ENCODE results near the gene C21orf91. TPM values are rescaled to one million over a fixed set of nuclear protein-coding genes. Genes with fewer than 3 reads are reported as not detected.

The C21orf91 gene
- polyA plus RNA-seq, 1 donor from 2014 or later = 18.2 TPM

DNA sequence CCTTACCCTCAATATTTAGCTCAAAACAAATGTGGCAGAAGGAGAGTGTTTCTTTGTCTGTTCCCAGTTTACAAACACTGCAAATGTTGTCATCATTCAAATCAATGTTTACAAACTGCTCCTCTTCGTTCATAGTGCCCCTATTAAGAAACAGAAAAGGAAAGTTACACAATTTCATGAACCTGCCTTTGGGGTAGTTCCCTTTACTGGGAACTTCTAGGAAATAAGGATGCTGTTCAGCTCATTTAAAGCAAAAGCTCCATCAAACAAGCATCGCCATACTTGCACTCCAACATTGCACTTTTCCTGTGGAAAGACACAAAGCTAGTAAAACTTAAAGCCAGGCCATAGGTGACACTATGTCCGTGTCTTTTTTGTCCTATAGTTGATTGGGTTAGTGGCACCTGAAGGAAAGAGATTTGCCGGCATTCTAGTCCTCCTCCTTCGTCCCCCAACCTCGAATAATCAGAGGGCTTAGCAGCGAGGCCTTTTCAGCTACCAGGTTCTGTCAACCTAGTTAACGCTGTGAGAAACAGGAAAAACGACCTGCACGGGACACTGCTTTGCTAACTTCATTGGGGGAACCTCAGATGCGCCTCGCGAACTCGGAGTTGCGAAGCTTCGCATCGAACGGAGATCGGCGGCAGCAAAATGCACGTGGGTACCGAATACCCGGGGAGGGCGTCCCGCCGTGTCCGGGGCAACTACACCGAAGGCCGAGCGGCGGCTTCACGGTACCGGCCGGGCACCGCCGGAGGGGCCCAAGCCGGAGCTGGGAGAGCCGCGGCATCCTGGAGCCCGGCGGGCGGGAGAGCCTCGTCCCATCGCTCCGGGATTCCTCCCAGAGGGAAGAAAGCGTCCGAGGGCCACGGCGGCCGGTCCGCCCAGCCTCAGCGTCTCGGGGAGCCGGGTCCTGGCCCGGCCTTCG lies 706 bp downstream of the C21orf91 start:
- Mint-ChIP-seq H3K9me3 (no peaks in the 10 kb centered on the region), H3K36me3 (no peaks in the 10 kb centered on the region), H3K4me1 (peaks cover 20 to 31% (median 29%) of the 10 kb centered on the region in 3 donors), H3K27ac (peak overlapping the region; percentile 94 to 97 (median 96)), H3K4me3 (peak overlapping the region; percentile 96 to 98 (median 97)), H3K27me3 (no peaks in the 10 kb centered on the region)

DNA sequence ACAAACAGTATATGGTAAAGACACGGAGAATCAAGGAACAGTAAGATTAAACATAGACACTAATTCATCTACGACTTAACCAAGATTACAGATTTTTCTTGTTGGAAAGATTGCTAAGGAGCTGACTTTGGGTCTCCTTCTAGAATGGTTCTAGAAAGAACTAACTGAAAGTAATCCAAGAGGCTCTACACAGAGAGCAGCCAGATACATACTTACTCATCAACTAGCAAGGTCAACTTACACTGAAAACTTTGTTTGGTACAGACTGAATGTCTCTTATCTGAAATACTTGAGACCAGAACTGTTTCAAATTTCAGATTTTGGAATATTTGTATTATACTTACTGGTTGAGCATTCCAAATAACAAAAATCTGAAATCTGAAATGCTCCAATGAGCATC lies 5.8 kb downstream of the C21orf91 start:
- no peaks in the 10 kb centered on the region for H3K27me3 Mint-ChIP-seq
- H3K27ac Mint-ChIP-seq = no peak overlapping the region
- peaks cover 26% of the 10 kb centered on the region for H3K36me3 Mint-ChIP-seq
- peaks cover 6 to 10% (median 6%) of the 10 kb centered on the region in 3 donors for H3K9me3 Mint-ChIP-seq
- peak overlapping the region in 1 of 4 donors; percentile 28 for H3K4me3 Mint-ChIP-seq
- peaks cover 20 to 22% (median 21%) of the 10 kb centered on the region in 3 donors for H3K4me1 Mint-ChIP-seq

DNA sequence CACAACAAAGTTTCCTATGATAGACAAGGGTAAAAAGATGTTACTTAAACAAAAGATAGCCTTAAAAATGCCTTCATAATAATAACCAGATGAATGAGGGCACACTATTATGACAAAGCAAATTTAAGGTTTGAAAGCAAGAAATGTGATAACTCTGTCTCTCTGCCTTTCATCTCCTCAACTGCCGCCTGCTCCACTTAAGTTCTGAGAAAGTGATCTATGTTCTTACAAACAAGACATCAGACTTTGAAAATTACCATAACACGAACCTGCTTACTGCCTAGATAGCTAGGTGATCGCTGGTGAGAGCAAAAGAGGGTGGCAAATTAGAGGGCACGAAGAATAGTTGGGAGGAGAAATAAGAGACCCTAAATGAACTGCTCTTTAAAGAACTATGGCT lies 13.2 kb downstream of the C21orf91 start:
- Mint-ChIP-seq H3K36me3 (peaks cover 39% of the 10 kb centered on the region), H3K9me3 (peaks cover 6 to 17% (median 15%) of the 10 kb centered on the region in 3 donors), H3K27ac (peak overlapping the region in 1 of 3 donors; percentile 23), H3K27me3 (no peaks in the 10 kb centered on the region), H3K4me1 (peaks cover 9 to 16% (median 16%) of the 10 kb centered on the region in 3 donors), H3K4me3 (peak overlapping the region in 1 of 4 donors; percentile 12)

GRCh38 chr21:17803536-17803935 lies 15.6 kb downstream of the C21orf91 start:
- no peaks in the 10 kb centered on the region for H3K27me3 Mint-ChIP-seq
- peak overlapping the region in 1 of 3 donors; percentile 24 for H3K27ac Mint-ChIP-seq
- H3K36me3 Mint-ChIP-seq = peaks cover 22% of the 10 kb centered on the region
- no peak overlapping the region for H3K4me3 Mint-ChIP-seq
- peaks cover under 1 to 10% (median 8%) of the 10 kb centered on the region in 3 donors for H3K9me3 Mint-ChIP-seq
- H3K4me1 Mint-ChIP-seq = peaks cover 15 to 24% (median 21%) of the 10 kb centered on the region in 3 donors

GRCh38 chr21:17802572-17802971 lies 16.6 kb downstream of the C21orf91 start:
- peak overlapping the region in 1 of 3 donors; percentile 41 for H3K27ac Mint-ChIP-seq
- H3K36me3 Mint-ChIP-seq = peaks cover 18% of the 10 kb centered on the region
- peak overlapping the region in 1 of 4 donors; percentile 39 for H3K4me3 Mint-ChIP-seq
- peaks cover 18 to 24% (median 21%) of the 10 kb centered on the region in 3 donors for H3K4me1 Mint-ChIP-seq
- no peaks in the 10 kb centered on the region for H3K27me3 Mint-ChIP-seq
- peaks cover 0 to 5% (median 4%) of the 10 kb centered on the region in 3 donors for H3K9me3 Mint-ChIP-seq

DNA sequence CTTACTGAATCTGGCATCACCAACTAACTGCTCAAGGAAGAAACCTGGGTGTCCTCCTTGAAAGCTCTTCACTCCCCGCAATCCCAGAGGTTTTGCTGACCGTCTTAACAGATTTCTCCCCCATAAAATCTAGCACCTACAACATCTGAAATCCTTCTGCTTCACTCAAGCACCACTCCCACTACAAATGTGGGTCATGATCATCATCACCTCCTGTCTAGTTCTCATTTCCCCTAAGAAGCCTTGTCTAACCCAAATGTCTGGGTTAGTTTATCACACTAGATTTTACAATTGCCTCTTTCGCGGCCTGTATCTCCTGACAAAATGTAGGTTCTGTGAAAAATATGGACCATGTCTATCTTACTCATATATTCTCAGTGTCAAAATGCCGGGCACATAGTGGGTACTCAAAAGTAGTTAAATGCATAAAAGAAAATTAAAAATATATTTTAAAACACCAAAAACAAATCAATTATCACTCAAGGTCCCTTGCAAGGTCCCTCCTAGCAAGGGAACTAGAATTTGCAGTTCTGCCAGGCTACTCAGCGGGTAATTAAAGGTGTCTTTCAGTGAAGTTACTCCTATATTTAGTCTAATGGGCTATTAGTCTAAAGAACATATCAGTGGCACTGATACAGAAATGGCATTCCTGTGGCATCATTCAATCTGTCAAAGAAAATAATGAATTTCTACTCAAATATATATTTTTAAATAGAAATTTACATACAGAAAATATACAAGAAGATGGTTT lies 19.6 kb downstream of the C21orf91 start:
- Mint-ChIP-seq H3K36me3 (peaks cover 10% of the 10 kb centered on the region), H3K4me1 (peaks cover 28 to 35% (median 33%) of the 10 kb centered on the region in 3 donors), H3K9me3 (no peaks in the 10 kb centered on the region), H3K27ac (peak overlapping the region in 2 of 3 donors; percentile 40 to 71), H3K27me3 (no peaks in the 10 kb centered on the region), H3K4me3 (peak overlapping the region in 1 of 4 donors; percentile 34)

GRCh38 chr21:17798796-17799195 lies 20.4 kb downstream of the C21orf91 start:
- Mint-ChIP-seq H3K27me3 (no peaks in the 10 kb centered on the region), H3K4me1 (peaks cover 30 to 43% (median 31%) of the 10 kb centered on the region in 3 donors), H3K4me3 (no peak overlapping the region), H3K27ac (peak overlapping the region in 1 of 3 donors; percentile 71), H3K9me3 (no peaks in the 10 kb centered on the region), H3K36me3 (peaks cover 9% of the 10 kb centered on the region)

- H3K4me1 Mint-ChIP-seq = peaks cover 38 to 46% (median 38%) of the 10 kb centered on the region in 3 donors
- no peaks in the 10 kb centered on the region for H3K9me3 Mint-ChIP-seq
- H3K27me3 Mint-ChIP-seq = no peaks in the 10 kb centered on the region
- no peak overlapping the region for H3K27ac Mint-ChIP-seq
- H3K4me3 Mint-ChIP-seq = no peak overlapping the region
- H3K36me3 Mint-ChIP-seq = peaks cover 6% of the 10 kb centered on the region
Observed at GRCh38 chr21:17797967-17798366, 21.2 kb downstream of the C21orf91 start.

DNA sequence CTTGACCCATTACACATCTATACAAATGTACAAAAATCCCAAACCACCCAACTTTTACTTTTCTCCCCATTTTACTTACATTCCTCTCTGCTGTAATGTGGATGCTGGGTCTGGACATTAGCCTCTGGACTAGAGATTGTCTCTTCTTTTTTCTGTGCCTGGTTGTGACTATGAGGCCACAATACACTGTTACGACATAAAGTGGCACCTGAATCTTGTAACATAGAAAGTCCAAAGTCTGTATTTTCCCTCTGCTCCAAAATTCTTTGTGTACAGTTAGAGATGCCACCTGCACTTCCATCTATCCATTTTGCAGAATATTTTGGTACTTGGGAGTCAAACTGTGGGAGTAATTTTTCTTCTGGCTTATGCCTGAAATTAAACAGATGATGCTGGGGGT lies 22.7 kb downstream of the C21orf91 start:
- Mint-ChIP-seq H3K9me3 (no peaks in the 10 kb centered on the region), H3K36me3 (peaks cover 5% of the 10 kb centered on the region), H3K4me1 (peaks cover 33 to 41% (median 35%) of the 10 kb centered on the region in 3 donors), H3K4me3 (no peak overlapping the region), H3K27me3 (no peaks in the 10 kb centered on the region), H3K27ac (peak overlapping the region in 1 of 3 donors; percentile 83)

GRCh38 chr21:17796037-17796403 lies 23.1 kb downstream of the C21orf91 start:
- H3K4me3 Mint-ChIP-seq = peak overlapping the region in 2 of 4 donors; percentile 57 to 71
- H3K36me3 Mint-ChIP-seq = peaks cover 5% of the 10 kb centered on the region

DNA sequence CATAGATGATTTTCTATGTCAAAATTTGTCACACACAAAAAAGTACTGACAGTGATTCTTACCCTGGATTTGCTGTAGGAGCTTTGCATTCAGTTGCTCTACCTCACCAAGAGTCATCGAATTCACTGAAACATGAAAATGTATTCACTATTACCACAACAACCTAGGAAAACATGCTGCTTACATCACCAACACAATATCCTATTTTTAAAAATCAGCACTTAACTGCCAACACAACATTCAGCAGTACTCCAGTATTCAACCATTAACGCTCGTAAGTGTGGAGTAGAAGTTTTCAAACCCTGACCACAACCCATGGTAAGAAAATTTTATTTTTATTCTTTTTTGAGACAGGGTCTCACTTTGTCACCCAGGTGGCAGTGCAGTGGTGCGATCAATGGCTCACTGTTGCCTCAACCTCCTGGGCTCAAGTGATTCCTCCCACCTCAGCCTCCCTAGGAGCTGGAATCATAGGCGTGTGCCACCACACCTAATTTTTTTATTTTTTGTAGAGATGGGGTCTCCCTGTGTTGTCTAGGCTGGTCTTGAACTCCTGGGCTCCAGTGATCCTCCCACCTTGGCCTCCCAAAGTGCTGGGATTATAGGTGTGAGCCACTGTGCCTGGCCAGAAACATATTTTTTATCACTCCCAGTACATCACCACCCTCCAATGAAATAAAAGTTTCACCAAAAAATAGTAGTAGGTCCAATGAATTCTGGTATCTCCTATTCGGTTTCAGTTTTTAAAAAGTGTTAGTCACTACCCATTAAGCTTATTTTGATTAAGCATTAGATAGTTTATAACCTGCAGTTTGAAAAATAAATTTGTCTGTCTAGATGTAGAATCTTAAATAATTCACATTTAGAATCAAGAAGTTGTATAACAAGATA lies 23.8 kb downstream of the C21orf91 start:
- H3K27me3 Mint-ChIP-seq = no peaks in the 10 kb centered on the region
- H3K4me1 Mint-ChIP-seq = peaks cover 33 to 42% (median 37%) of the 10 kb centered on the region in 3 donors
- H3K27ac Mint-ChIP-seq = peak overlapping the region; percentile 51 to 90 (median 83)
- no peaks in the 10 kb centered on the region for H3K9me3 Mint-ChIP-seq
- H3K4me3 Mint-ChIP-seq = peak overlapping the region in 3 of 4 donors; percentile 13 to 71 (median 57)
- H3K36me3 Mint-ChIP-seq = peaks cover 3% of the 10 kb centered on the region

More at GRCh38 chr21:17796037-17796403, 23.1 kb downstream of the C21orf91 start:
- H3K27me3 Mint-ChIP-seq = no peaks in the 10 kb centered on the region
- peaks cover 33 to 40% (median 38%) of the 10 kb centered on the region in 3 donors for H3K4me1 Mint-ChIP-seq
- peak overlapping the region; percentile 51 to 90 (median 83) for H3K27ac Mint-ChIP-seq
- no peaks in the 10 kb centered on the region for H3K9me3 Mint-ChIP-seq

- H3K4me1 Mint-ChIP-seq = peaks cover 37 to 44% (median 40%) of the 10 kb centered on the region in 3 donors
- H3K4me3 Mint-ChIP-seq = peak overlapping the region in 3 of 4 donors; percentile 85 to 94 (median 88)
- H3K27ac Mint-ChIP-seq = peak overlapping the region; percentile 51 to 92 (median 90)
- H3K27me3 Mint-ChIP-seq = no peaks in the 10 kb centered on the region
- no peaks in the 10 kb centered on the region for H3K9me3 Mint-ChIP-seq
- H3K36me3 Mint-ChIP-seq = peaks cover 3% of the 10 kb centered on the region
Observed at GRCh38 chr21:17794518-17795145, 24.5 kb downstream of the C21orf91 start.

GRCh38 chr21:17793246-17794123 lies 25.7 kb downstream of the C21orf91 start:
- Mint-ChIP-seq H3K36me3 (peaks cover 3% of the 10 kb centered on the region), H3K9me3 (no peaks in the 10 kb centered on the region), H3K4me3 (peak overlapping the region; percentile 73 to 94 (median 86)), H3K27me3 (no peaks in the 10 kb centered on the region), H3K27ac (peak overlapping the region; percentile 88 to 92 (median 90)), H3K4me1 (peaks cover 38 to 45% (median 40%) of the 10 kb centered on the region in 3 donors)

Measured in IgD-negative memory B cell (primary cell).